ENCODE measurements around the gene VPS72. TPM values are rescaled to one million over a fixed set of nuclear protein-coding genes. Genes with fewer than 3 reads are reported as not detected.

The VPS72 gene
- total RNA-seq, 1 donor from 2014 or later = 64.0 TPM

DNA sequence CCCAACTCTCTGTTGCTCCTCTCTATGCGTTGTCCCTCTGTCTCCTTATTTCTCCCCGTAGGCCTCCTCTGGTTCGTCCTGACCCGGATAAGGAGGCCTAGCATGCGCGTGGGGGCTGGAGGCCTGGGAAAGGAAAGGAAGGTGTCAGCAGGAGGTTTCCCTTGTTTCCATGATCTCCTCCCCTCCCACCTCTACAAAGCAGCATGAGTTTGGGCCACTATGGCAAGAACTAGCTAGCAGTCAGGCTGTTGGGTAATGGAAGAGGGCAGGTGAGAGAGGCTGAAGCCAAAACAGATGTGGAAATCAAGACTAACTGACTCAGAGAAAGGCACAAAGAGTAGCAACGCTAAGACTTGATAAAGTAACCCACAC lies 42.9 kb downstream of the VPS72 start:
- Mint-ChIP-seq H3K36me3 (ENCODE audit: low read depth) (peaks cover 2% of the 10 kb centered on the region), H3K27ac (ENCODE audit: unreplicated experiment) (peak overlapping the region; percentile 97), H3K4me1 (ENCODE audit: low read depth) (peaks cover 36% of the 10 kb centered on the region), H3K27me3 (ENCODE audit: low read depth) (no peaks in the 10 kb centered on the region), H3K9me3 (ENCODE audit: low read depth) (no peaks in the 10 kb centered on the region), H3K4me3 (ENCODE audit: unreplicated experiment) (peak overlapping the region; percentile 88)
- no peak for TF ChIP-seq CTCF (IDR thresholded peaks at IDR 0.05)
- DNase-seq (ENCODE audit: low spot score) = no peak

- peak; percentile 98 for DNase-seq (ENCODE audit: low spot score)
- Mint-ChIP-seq H3K9me3 (ENCODE audit: low read depth) (no peaks in the 10 kb centered on the region), H3K27me3 (ENCODE audit: low read depth) (no peaks in the 10 kb centered on the region), H3K36me3 (ENCODE audit: low read depth) (peaks cover 2% of the 10 kb centered on the region), H3K4me3 (ENCODE audit: unreplicated experiment) (peak within 1 kb of the TSS; percentile 88), H3K4me1 (ENCODE audit: low read depth) (peaks cover 36% of the 10 kb centered on the region), H3K27ac (ENCODE audit: unreplicated experiment) (peak within 1 kb of the TSS; percentile 97)
- TF ChIP-seq CTCF (IDR thresholded peaks at IDR 0.05) = no peak
Measured at GRCh38 chr1:151146412-151147131, 43.4 kb downstream of the VPS72 start, which contains the start of gene SEMA6C. SEMA6C (minus strand) TSS chr1:151146631; CDS start chr1:151142621, 4,010 bp downstream.

DNA sequence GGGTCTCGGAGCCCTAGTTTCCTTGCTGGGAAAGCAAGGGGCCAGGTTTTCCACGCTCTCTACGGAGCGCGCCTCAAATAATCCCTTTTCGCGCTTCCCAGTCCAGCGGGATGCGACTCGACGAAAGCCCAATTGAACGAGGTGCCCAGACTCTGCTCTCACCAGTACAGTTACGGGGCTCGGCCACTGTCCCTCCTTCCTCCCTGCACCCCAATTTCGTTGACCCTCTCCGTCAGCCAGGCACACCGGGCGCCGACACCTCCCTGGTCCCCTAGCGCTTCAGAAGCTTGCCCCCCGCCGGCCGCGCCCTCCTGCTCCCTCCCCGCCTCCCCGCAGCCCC lies 44.0 kb downstream of the VPS72 start:
- peaks cover 36% of the 10 kb centered on the region for H3K4me1 Mint-ChIP-seq (ENCODE audit: low read depth)
- no peak for DNase-seq (ENCODE audit: low spot score)
- H3K4me3 Mint-ChIP-seq (ENCODE audit: unreplicated experiment) = peak overlapping the region; percentile 88
- H3K27ac Mint-ChIP-seq (ENCODE audit: unreplicated experiment) = no peak overlapping the region
- no peaks in the 10 kb centered on the region for H3K27me3 Mint-ChIP-seq (ENCODE audit: low read depth)
- no peaks in the 10 kb centered on the region for H3K9me3 Mint-ChIP-seq (ENCODE audit: low read depth)
- H3K36me3 Mint-ChIP-seq (ENCODE audit: low read depth) = peaks cover 2% of the 10 kb centered on the region
- TF ChIP-seq CTCF (IDR thresholded peaks at IDR 0.05) = no peak

DNA sequence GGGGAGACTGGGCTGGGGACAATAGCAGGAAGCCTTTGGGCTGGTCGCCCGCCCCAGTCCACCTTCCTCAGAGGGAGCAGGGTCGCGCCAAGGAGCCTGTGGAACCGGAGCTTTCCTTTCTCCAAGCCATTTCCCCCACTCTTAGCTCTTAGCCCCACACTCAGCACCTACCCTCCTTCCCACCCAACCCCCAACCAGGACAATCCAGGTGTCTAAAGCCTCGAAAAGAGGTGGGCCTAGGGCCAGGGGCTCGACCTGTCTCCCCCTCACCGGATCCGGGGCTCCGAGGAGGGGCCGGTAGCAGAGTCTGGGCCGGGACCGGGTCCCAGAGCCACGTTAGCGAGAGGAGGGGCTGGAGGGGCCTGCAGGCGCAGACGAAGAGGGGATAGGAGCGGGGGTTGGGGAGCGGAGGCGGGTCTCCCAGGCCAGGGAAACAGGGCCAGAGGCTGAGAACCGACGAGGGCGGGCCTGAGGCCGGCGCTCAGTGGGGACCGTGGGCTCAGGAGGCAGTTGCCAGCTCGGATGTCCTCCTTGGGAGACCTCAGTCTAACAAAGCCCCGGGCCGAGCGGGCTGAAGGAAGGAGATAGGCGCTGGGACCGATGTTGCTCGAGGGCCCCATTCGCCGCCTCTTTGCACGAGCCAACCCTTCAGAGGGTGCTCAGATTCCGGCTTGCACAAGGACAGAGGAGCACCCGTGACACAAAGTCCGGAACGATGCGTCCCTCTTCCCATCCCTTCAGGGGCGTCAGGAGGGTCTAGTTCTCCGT lies 44.5 kb downstream of the VPS72 start:
- peaks cover 36% of the 10 kb centered on the region for H3K4me1 Mint-ChIP-seq (ENCODE audit: low read depth)
- TF ChIP-seq CTCF (IDR thresholded peaks at IDR 0.05) = no peak
- no peak overlapping the region for H3K27ac Mint-ChIP-seq (ENCODE audit: unreplicated experiment)
- peak overlapping the region; percentile 88 for H3K4me3 Mint-ChIP-seq (ENCODE audit: unreplicated experiment)
- no peaks in the 10 kb centered on the region for H3K9me3 Mint-ChIP-seq (ENCODE audit: low read depth)
- H3K27me3 Mint-ChIP-seq (ENCODE audit: low read depth) = no peaks in the 10 kb centered on the region
- no peak for DNase-seq (ENCODE audit: low spot score)
- peaks cover 2% of the 10 kb centered on the region for H3K36me3 Mint-ChIP-seq (ENCODE audit: low read depth)

- no peak for TF ChIP-seq CTCF (IDR thresholded peaks at IDR 0.05)
- DNase-seq (ENCODE audit: low spot score) = peak; percentile 50
- Mint-ChIP-seq H3K27ac (ENCODE audit: unreplicated experiment) (peak overlapping the region; percentile 1), H3K4me1 (ENCODE audit: low read depth) (peaks cover 36% of the 10 kb centered on the region), H3K27me3 (ENCODE audit: low read depth) (no peaks in the 10 kb centered on the region), H3K9me3 (ENCODE audit: low read depth) (no peaks in the 10 kb centered on the region), H3K36me3 (ENCODE audit: low read depth) (no peaks in the 10 kb centered on the region), H3K4me3 (ENCODE audit: unreplicated experiment) (no peak overlapping the region)
Measured at GRCh38 chr1:151144474-151145303, 45.3 kb downstream of the VPS72 start.

All from chondrocyte (in vitro differentiated cells).